Kidney epithelial cell (primary cell): ENCODE results near the gene GOLGA6L25. TPM values are rescaled to one million over a fixed set of nuclear protein-coding genes. Genes with fewer than 3 reads are reported as not detected.

Experiments used
- total RNA-seq: library from RNA; depleted of rRNA; stranded (reverse); fragments of >200 nt; gene quantifications from 2 replicates; pipeline ENCODE4 v1.2.3, GENCODE V29; 2015

GOLGA6L25 gene
- total RNA-seq, 1 donor from 2014 or later: not detected

Other genes starting within 250 kb of the GOLGA6L25 start
- 53.4 and 59.0 TPM in 2 replicates for gene HERC2, start 231.4 kb upstream of the GOLGA6L25 start, total RNA-seq
- gene GOLGA6L24, start 195.5 kb upstream of the GOLGA6L25 start, total RNA-seq: not detected in 2 replicates
- not detected in 2 replicates for gene GOLGA8F, start 174.9 kb upstream of the GOLGA6L25 start, total RNA-seq
- gene GOLGA8G, start 20.6 kb upstream of the GOLGA6L25 start, total RNA-seq: not detected in 2 replicates
- not detected in 2 replicates for gene GOLGA8M, start 158.9 kb downstream of the GOLGA6L25 start, total RNA-seq